GM21717 (cell line): ENCODE results near the gene TMPRSS6.

Experiments
- ATAC-seq: cut with Tn5 transposase; IDR thresholded peaks from one replicate; pipeline ENCODE4 v1.9.1; 2021; ENCODE audit warnings: mild to moderate bottlenecking, moderate library complexity; ENCODE audit not compliant: unreplicated experiment

Gene TMPRSS6

DNA sequence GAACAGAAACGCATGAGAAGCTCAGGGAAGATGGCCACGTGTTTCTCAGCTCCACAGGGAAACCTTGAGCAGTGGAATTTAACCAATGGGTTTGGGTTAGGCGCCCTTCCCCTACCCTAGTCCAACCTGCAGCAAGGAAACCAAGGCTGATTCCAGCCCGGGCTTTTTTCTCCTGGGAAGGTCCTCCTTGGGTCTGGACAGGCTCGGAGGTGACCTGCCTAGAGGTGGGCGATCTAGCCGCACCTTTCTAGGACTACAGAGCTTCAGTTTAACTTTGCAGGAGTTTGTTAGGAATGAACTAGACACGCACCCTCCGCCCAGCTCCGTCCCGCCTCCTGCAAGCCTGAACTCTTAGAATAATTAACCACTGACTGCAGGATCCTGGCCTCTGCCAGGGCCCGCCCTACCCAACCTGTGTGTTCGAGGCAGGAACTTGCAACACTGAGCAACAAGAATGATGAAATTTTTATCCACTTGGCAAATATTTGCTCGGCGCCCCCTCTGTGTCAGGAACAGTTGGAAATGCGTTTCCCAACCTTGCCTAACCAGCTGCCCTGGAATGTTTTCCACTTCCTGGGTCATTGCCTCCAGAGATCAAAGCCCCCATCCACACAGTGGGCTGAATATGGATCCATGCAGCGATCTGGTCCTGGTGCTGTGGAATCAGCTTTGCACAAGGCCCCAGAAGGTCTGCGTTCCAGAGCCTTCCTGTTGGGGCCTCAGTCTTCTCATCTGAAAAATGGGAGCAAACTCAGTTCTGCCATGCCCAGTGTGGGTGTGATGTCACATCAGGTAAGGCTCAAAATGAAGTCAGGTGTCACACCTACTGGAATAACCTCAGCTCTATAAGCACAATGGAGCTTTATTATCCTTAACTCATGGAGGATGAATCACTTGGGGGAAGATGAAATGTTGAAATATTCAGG is 76.7 kb downstream of the TMPRSS6 start:
- ATAC-seq: no peak

DNA sequence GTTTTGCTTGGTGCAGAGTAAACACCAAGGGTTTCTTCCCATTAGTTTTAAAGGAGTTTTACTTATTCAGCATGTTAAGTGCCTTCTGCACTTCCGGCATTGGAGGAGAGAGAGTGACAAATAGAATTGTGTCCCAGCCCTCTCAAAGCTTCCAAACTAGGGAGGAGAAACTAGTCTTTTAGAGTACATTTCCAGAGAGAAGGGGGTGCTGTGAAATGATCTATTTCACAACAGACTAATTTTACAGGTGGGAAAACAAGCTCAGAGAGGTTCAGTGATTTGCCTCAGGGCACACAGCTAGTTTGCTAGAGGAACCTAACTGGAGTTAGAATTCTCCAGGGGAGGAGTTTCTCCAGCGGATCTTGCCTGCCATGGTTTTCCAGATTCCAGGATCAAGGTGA is 77.4 kb downstream of the TMPRSS6 start:
- no peak for ATAC-seq

DNA sequence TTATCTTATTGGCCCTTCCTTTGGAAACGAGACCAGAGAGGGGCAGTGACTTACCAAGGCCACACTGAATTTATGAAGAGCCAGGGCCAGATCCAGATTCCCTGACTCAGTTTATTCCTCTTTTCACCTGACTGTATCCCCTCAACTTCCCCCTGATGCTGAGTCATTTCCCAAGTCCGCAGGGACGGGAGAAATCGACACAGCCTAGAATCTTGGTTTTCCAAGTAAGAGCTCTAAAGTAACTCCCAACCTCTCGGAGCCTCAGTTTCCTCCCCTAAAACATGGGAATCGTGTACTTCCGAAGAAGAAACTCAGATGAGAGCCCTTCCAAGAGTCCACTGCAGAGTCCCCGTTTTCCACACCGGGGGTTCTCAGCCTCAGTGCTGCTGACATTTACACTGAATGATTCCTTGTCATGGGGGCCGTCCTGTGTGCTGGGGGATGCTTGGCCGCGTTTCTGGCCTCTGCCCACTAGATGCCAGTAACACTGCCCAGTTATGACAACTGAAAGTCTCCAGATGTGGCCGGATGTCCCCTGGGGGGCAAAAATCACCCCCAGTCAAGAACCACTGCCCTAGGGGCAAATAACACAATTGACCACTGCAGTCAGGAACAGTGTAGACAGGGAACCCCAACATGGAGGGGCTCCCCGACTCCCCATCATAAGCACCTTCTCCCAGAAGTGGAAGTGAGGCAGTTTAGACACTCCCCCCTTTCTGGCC is 78.8 kb downstream of the TMPRSS6 start:
- no peak for ATAC-seq

DNA sequence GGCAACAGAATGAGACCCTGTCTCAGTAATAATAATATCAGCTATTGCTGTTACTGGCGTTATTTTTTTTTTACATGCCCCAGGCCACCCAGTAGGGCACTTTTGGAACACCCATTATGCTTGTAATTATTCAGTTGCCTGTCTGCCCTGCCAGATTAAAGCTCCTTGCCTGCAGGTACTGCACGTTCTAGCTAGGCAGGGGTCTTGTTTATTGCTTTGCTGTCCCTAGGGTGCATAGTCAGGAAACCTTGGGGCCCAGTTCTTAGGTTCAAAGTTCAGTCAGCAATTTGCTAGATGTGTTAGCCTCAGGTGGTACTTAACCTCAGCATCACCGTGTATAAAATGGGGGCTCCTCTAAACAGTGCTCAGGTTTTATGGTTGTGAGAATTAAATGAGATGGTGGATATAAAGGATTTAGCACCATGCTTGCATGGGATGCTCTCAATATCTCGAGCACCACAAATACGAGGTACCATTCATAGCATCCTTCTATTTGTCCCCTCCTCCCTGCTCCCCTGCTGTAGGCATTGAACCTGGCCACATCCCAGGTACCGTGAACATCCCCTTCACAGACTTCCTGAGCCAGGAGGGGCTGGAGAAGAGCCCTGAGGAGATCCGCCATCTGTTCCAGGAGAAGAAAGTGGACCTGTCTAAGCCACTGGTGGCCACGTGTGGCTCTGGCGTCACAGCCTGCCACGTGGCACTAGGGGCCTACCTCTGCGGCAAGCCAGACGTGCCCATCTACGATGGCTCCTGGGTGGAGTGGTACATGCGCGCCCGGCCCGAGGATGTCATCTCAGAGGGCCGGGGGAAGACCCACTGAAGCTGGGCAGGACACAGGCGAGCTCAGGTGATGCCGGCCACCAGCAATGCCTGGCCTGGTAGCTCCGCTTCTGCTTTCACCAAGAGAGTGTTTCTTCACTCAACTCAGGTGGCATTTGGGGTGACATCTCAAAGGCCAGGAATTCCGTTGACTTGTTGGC is 80.5 kb downstream of the TMPRSS6 start:
- ATAC-seq: no peak

DNA sequence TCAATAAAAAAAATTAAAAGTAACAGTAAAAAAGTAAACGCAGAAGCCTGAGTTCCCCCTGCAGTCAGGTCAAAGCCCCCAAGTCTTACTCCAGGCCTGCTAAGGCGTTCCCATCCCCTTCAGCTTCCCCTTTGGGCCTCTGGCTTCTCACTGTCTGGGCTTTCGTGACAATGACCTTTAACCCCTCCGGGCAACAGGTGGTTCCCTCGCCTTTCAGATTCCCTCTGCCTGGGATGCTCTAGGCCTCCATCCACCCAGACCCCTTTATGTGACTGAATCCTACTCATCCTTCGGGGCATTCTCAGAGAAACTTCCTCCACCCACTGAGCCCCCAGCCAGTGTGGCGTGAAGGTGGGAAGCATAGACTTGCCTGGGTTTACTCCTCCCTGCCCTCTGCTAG is 82.0 kb downstream of the TMPRSS6 start:
- no peak for ATAC-seq

DNA sequence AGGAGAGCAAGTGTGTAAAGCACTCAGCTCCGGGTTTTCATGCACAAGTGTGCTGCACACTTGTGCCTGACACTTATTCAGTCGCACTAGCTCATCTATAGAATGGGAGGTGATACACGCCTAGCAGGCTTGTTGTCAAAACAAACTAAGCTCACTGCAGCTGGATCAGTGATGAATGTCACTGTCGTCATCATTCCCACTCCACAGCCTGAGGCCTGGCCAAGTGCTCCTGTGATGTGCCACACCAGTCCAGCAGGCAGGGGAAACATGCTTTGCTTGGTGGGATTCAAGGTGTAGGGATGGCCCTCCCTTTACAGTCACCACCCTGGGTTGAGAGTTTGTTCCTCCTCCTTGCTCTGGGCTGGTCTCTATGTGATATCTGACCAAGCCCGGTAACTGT is 83.2 kb downstream of the TMPRSS6 start:
- no peak for ATAC-seq

DNA sequence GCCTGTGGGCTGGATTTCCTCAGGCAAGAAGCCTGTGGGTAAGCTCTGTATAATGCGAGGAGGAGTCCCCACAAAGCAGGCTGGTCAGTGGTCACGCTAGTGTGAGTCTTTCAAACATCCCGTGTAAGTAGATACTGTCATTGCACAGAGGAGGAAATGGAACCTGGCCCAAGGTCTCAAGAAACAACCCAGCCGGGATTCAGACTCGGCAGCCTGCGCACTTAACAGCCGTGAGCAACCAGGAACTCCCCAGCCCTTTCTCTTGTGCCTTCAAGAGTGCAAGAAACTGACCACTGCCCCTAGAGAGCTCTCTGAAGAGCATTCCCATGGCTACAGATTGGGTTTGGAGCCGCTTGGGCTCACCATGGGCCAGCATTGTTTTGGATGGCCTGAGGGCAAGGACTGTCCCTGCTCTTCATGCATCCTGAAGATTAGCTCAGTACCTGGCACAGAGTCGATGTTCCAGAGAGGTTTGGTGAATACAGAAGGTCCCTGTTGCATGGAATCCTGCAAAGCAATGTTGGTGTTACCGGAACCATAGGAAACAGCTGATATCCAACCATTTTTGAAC is 83.9 kb downstream of the TMPRSS6 start:
- ATAC-seq: no peak

DNA sequence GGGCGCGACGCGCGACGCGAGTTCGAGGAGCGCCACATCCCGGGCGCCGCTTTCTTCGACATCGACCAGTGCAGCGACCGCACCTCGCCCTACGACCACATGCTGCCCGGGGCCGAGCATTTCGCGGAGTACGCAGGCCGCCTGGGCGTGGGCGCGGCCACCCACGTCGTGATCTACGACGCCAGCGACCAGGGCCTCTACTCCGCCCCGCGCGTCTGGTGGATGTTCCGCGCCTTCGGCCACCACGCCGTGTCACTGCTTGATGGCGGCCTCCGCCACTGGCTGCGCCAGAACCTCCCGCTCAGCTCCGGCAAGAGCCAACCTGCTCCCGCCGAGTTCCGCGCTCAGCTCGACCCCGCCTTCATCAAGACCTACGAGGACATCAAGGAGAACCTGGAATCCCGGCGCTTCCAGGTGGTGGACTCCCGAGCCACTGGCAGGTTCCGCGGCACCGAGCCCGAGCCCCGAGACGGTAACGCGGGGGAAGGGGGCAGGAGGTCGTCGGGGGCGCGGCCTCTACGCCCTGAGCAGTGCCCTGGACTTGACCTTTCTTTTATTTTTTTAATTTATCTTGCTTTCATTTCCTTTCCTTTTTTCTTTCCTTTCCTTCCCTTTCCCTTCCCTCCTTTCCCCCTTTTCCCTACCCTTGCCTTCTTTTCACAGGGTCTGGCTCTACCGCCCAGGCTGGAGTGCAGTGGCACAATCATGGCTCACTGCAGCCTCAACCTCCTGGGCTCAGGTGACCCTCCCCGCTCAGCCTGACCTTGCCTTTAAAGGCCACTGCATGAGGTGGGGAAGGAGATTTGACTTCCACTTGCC is 85.0 kb downstream of the TMPRSS6 start:
- ATAC-seq: no peak

DNA sequence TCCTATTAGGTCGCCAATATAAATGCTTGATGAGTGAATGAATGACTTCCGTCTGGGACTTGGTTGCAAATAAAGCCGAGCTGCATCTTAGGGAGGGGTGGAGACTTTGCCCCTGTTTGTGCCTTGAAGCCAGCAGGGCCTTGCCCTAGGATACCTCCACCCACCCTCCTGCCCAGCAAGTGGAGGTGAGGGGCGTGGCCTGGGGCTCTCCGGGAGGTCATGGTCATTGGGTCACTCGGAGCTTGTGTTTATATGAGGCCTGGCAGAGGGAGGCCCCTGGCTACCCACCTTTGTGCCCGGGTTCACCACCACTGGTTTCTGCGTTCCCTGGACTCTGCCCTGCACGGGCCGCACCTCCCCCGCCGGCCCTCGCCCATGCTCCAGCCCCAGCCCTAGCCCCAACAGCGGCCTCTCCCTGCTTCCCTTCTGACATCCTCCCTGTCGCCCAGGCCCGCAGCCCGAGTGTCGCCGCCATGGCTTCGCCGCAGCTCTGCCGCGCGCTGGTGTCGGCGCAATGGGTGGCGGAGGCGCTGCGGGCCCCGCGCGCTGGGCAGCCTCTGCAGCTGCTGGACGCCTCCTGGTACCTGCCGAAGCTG is 85.7 kb downstream of the TMPRSS6 start:
- ATAC-seq: no peak

DNA sequence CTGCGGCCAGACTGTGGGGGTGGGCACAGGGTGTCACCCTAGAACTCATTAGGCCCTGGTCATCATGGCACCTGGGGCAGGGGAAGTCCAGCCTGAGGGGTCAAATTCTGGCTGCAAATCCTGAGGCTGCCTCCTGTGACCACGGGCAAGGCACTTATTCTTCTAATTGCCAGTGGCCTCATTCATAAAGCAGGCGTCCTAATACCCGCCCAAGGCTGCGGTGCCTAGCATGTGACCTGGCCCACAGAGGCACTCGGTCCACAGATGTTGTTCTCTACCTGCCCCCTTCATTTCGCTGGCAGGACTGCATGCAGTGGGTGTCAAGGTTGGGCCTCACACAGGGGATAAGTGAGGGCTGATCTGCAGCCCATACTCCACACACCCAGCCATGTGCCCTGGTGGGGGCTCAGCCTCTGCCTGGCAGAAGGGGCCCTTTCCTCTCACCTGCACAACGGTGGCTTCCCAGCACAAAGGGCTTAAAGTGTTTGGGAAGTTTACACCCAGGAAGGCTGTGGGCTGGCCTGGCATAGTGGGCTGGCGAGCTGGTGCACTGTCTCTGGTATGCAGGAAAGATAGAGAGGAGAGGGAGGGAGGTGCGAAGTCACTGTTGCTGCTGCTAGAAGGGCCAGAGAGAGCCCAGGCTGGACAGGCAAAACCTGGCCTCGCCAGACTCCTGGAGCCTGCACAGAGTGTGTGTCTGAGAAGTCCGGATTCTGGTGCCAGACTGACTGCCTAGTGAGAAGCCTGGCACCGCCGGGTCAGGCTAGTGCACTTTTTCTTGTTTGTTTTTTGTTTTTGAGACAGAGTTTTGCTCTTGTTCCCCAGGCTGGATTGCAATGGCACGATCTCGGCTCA is 86.8 kb downstream of the TMPRSS6 start:
- ATAC-seq: no peak

DNA sequence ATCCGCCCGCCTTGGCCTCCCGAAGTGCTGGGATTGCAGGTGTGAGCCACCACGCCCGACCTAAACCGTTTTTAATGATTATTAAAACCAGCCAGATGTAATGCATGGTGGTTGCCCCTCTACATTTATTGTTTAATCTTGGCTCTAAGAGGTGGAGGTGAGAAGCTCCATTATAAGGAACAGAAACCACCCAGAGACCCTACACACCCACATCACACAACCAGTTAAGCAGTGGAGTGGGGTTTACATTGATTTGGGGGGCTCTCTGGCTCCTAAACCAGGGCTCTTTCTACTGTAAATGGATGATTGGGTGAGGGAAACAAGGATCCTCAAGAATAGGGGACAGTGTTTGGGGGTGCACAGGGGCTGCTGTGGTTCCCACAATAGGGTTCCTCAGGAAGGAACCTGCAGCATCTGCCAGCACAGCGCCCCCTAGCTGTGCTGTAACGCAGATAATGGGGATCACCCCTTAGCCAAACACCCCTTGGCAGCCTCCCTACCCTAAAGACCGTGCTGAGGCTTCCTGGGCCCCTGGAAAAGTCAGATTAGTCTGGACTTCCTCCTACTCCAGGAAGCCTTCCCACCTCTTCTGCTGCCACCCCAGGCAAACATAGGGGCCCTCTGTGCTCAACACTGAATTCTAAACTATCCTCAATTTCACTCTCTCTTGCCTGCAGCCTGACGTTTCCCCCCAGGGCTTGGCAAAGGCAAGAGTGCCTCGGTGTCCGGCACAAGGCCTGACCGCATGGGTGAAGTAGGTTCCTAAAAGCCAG is 87.6 kb downstream of the TMPRSS6 start:
- no peak for ATAC-seq

DNA sequence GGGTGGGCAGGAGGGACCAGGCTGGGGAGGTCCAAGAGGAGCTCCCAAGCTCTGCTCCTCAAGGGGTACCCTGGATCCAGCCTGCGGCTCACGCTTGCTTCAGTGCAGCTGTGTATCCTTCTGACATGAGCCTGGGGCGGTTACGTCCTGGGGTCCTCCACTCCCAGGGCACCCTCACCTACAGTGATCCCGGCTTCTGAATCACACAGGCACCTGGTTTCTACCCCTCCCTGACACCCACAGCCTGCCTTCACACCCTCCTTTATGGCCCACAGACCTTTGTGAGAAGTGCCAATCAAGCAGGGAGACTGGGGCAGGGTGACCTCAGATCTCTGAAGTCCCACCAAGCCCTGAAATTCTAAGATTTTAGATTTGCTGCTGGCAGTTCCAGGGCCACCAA is 88.5 kb downstream of the TMPRSS6 start:
- no peak for ATAC-seq

DNA sequence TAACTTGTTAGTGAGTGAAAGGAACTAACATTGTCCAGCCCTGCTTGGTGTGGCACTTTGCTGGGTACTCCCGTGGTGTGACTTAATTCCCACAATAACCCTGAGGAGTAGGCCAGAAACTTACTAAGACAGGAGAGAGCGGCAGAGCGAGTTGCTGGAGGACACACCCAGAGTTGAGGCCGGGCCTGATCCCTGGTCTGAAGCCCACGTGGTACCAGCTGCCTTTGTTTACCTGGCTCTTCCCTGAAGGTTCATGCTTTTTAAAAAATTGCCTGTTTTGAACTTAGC is 89.4 kb downstream of the TMPRSS6 start:
- no peak for ATAC-seq

DNA sequence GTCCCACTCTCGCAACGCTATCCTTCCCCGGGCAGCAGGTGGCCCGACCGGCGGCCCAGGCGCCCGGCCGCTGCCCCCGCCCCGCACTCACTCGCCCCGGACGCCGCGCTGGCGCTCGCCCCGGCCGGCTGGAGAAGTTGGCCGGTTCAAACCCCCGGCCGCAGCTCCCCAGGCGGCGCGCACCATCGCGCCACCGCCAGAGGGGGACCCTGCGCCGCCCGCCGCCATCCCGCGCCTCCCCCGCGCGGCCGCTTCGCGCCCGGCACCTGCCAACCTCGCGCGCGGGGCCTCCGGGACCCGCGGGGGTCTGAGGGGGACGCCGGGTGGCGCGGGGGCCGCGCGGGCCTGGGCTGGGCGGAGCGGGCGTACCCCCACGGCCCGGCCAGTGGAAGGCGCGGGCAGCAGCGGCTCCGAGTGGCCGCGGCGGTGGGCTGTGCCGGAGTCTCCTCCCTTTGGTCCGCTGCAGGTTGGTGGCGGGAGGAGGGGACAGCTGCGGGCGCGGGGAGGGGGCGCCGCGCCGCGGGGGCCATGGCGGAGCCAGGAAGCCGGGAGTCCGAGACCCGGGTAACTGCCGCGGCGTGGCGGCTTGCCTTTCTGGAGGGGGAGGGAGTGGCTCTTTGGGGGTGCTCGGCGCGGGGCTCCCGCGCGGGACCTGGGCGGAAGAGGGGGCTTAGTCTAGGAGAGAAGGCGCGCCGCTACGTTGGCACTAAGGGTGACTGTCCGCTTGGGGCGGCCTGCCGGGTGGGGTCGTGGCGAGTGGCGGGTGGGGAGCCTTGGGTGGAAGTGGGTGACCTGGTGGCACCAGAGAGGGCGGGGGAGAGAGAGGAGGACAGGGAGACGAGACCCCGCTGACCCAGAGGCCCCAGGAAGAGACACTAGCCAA is 90.0 kb downstream of the TMPRSS6 start, which contains the start of the genes MPST and TST:
TSS of gene MPST (plus strand) at position 434 of the 883 bp plus-strand sequence. CDS start at position 529, 95 bp downstream.
TSS of gene TST (minus strand) at position 139 of the 883 bp plus-strand sequence. CDS start 715 bp downstream, outside the sequence.
- ATAC-seq: no peak

DNA sequence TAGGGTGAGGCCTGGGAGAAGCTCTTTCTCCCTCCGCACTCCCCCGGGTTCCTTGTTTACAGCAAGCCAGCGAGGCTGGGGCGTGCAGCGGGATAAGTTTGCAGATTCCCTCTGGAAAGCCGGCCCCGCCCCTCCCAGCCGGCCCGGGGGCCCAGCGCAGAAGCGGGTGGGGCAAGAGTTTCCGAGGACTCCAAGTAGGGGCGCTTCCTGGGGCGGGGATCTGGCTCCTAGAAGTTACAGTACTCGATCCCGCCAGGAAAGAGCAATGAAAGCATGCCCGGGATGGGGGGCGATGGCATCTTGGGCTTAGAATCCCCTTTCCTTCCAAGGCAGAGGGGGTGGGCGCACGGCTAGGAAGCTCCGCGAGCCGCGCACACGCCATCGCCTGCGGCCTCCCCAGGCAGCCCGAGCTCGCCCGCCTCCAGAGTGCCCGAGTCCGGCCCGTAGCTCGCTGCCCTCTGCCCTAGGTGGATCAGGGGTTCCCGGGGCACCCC is 90.7 kb downstream of the TMPRSS6 start:
- ATAC-seq: no peak

DNA sequence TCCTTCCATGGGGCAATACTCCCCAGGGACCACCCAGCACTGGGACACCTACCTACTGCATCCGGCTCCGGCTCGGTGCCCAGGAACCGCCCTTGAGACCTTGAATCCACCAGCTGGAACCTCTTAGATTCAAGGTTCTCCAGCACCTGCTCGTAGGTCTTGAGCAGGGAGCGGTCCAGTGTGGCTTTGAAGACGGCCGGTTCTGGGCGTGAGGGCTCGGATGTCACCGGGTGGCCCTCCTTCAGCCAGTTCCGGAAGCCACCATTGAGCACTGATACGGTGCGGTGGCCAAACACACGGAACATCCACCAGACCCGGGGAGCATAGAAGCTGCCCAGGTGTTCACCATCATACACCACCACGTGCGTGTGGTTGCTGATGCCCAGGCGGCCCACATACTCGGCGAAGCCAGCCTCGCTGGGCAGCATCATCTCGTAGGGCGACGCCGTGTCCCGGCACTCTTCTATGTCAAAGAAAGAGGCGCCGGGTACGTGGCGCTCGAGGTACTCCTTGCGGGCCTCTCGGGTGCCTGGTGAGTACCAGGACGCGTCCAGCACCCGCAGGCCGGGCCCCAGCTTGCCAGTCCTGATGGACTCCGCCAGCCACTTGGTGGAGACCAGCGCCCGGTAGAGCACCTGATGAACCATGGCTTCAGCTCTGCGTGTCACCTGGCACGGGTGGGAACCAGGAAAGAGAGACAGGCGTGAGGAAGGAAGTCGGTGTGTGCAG is 91.3 kb downstream of the TMPRSS6 start:
- ATAC-seq: no peak
